GM23248 (cell line): ENCODE results near the gene FECH.

Experiments
- EZH2 ChIP-seq: fragments of 200-600 bp; sonication (generic); IDR thresholded peaks from 2 replicates; pipeline ENCODE4 v1.6.1; 2018; ENCODE audit warnings: antibody characterized with exemption, mild to moderate bottlenecking; ENCODE audit not compliant: insufficient read depth, poor library complexity, severe bottlenecking
- EZH2phosphoT487 ChIP-seq: fragments of 200-600 bp; sonication (generic); IDR thresholded peaks from 2 replicates; pipeline ENCODE4 v1.6.1; 2018; ENCODE audit warnings: antibody characterized with exemption, moderate library complexity, mild to moderate bottlenecking, low read depth; ENCODE audit not compliant: insufficient read depth

- TF ChIP-seq EZH2phosphoT487 (no peak), EZH2 (no peak)
These were observed 2.1 kb downstream of the FECH start for GRCh38 chr18:57584444-57584843.
